NCI-H345 treated with DMSO at 0.1 percent for 48 hours (cell line): ENCODE measurements around the gene VEGFC.

Experiments used
- DNase-seq: peaks from one replicate; lab custom pipeline; 2025; ENCODE audit not compliant: unreplicated experiment; lab: John Stamatoyannopoulos, UW

Gene VEGFC, protein sequence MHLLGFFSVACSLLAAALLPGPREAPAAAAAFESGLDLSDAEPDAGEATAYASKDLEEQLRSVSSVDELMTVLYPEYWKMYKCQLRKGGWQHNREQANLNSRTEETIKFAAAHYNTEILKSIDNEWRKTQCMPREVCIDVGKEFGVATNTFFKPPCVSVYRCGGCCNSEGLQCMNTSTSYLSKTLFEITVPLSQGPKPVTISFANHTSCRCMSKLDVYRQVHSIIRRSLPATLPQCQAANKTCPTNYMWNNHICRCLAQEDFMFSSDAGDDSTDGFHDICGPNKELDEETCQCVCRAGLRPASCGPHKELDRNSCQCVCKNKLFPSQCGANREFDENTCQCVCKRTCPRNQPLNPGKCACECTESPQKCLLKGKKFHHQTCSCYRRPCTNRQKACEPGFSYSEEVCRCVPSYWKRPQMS

DNA sequence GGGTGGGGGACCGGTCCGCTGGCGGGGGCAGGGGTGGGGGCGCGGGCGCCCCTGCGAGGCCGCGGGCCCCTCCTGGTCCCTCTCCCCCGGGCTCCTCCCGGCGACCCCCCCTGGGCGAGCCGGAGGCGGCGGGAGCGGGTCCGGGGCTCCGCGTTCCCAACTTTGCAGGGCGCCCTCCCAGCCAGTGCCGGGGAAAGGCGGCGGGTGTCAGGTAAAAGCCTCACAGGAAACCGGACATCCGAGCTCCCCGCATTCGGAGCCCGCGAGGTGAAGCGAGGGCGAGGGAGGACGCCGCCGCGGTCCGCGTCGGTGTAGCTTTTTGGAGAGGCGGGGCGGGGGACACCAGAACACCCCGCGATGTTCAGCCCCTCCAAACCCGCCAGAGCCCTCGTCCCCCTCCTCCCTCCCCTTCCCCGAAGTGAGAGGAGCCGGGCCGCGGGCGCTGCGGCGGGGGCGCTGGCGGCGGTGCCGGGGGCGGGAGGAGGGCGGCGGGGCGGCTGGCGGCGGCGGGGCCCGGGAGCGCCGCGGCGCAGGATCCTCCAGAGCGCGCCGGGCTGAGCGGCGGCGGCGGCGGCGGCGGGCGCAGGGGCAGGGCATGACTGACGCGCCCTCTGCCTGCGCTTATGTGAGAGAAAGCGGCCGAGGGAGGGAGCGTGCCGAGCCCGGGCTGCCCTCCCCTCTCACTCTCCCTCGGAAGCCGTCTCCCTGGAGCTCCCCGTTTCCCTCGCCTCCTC lies at the start of gene VEGFC:
Gene VEGFC, minus strand, starts transcription at position 597 of the 734 bp plus-strand sequence. CDS start 611 bp downstream, outside the sequence.
- DNase-seq = no peak

DNA sequence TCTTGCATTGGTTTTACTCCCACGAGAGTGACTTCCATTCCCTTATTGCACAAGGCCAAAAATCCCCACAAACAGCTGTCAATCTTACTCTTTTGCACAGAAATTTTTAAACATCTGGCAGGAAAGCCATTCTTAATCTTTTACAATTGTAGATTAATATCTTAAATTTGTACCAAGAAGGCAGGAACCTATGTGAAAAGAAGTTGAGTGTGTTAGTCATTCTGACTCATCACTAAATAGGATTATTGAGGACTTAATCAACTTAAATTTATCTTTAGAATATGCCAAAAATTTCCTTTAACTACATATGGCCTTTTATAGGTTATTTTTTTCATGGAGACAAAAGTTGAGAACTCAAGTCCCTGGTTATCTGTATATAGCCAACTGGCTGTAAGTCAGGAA lies 49.0 kb upstream of the VEGFC start:
- DNase-seq = no peak

DNA sequence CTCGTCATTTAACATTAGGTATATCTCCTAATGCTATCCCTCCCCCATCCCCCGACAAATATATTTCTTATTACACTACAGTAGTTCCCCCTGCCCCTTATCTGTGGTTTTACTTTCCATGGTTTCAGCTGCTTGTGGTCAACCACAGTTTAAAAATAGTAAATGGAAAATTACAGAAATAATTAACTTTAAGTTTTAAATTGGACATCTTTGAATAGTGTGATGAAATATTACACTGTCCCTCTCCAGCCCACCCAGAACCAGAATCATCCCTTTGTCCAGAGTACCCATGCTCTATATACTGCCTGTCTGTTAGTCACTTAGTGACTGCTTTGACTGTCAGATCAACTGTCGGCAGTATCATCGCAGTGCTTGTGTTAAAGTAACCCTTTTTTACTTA lies 47.4 kb upstream of the VEGFC start:
- no peak for DNase-seq

DNA sequence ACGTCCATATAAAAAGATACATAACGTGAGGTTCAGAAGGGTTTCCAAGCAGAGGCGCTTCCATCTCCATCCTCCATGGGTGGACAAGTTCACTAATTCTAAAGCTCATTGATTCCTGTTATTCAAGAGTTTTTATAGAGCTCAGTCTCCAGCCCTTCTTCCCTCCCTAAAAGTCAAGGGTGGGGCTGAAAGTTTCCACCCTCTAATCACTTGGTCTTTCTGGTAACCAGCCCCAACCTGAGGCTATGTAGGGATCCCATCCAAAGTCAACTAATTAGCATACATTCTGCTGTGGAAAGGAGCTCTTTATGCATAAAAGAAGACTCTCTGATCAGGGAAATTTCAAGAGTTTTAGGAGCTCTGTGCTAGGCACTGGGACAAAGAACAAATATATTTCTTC lies 46.9 kb upstream of the VEGFC start:
- DNase-seq = no peak

DNA sequence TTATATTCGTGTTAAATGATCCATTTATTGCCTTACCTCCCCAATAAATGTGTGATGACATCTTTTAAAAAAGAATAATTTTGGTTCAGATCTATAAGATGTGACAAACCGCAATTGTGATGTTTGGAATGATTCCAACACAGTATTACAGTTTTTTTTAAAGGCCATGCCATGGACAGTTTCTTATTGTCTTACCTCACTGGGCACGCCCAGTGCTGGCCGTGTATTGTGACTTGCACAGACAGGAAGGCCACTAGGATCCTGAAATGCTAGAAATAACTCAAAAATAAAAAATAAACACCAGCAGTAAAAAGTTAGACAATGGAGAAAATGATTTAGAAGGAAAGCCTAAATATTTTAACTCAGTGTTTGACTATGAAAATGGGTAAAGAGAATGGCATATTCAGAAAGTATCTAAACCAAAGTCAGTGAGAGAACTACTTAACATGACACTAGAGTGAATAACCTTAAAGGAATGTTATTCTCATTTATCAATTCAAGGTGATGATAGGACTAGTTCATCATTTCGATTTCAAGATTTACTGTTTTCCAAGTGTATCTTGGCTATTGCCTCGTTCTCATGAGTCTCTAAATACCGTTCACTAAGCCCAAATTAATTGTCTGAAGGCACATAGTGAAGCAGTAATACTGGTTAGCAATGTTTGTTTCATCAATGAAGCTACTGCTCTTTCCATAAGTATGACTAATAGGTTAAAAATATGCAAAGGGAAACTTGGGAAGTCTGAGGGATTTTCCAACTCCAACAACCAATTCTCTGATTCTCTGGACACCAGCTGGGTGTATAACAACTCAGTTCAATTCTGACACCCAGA lies 46.1 kb upstream of the VEGFC start:
- DNase-seq = no peak

DNA sequence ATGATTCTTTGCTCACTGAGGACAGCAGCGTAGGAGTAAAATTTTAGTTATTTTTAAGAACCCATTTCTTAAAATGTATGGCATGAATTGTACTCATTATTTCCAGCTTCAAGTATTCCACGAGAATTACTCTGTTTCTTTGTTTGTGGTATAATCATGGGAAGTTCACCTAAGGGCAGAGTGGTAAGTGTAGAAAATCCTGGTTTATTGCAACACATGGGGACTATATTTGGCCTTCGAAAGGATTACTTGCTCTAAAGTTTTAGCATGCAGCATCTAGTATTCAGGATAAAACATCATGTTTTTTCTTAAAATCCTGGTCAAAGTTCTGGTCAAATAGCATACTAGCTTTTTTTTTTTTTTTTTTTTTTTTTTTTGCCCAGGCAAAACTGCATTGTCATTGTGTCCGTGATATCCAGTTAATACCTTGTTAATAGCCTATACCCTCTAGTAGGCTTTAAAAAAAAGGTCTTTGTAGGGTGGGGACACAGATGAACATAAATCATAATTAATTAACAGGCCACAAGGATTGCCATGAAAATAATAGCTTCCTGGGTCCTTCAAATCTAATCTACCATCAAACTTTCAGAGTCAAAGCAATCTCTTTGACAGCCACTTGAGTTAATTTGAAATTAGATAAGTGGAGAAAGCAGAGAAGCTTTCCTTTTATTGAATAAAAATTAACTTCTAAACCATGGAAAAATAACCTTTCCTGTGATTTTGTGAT lies 44.6 kb upstream of the VEGFC start:
- DNase-seq = no peak

DNA sequence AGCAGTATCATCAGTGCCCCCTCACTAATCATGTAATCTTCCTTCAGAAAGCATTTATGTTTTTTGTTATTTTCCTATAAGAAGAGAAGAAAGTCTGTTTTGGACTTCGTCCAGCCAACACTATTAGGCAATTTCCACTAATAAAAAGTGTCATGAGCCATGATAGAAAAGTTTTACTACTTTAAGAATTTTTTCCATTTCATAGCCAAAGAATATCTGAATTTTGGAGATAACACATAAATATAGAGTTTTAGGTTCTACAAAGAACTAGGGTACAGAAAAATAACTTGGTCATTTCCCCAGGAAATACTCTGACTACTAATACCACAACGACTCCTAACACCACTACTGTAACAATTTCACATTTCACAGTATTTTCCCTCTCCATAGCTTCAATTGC lies 41.8 kb upstream of the VEGFC start:
- no peak for DNase-seq

DNA sequence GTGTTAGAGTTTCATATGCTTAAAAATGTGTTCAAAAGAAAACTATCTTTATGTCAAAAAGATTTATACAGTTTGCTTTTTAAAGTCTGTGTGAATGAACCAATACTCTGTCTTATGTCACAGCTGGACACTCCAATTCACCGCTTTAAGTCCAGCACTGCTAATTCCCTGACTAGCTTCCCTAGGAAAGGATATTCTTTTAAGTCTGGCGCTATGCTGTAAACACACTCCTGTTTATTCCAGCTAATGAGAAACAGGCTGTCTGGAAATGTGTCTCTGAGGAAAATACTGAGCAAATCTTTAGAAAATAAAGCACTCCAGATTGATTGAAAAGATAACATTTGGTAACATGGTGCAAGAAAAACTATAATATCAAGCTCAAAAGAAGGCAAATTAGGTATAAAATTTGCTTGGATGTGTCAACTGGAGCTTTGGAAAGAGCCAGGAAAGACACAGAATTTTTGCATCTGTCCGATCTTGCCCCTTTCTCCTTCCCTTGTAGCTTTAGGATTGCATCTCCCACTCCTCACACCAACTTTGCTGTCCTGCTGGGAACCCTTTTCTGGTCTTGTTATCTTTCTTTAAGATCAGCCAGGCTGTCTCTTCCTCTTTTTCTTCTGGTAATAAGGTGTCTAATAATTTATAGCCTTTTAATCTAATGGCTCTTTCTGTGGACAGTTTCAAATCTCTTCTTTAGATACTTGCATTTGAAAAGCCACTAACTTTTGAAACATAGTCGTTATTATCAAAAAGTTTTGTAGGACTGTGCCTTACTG lies 40.9 kb upstream of the VEGFC start:
- DNase-seq = no peak

DNA sequence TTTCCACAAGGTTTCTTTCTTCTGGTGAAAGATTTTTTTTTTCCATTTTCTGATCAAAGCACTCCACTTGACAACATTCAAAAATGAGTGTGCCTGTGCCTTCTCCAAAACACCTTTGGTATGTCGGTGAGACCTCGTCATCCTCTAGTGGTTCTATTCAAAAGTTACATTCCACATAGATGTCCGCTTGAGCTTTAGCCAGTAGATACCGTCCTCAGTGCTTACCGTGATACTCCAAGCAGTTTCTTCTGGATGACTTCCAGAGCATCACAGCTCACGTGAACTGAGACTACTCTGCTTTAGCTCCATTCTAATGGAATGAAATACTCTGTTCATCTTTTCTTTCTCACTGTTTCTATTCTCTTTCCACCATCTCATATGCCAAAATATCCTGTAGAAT lies 38.2 kb upstream of the VEGFC start:
- DNase-seq = no peak

DNA sequence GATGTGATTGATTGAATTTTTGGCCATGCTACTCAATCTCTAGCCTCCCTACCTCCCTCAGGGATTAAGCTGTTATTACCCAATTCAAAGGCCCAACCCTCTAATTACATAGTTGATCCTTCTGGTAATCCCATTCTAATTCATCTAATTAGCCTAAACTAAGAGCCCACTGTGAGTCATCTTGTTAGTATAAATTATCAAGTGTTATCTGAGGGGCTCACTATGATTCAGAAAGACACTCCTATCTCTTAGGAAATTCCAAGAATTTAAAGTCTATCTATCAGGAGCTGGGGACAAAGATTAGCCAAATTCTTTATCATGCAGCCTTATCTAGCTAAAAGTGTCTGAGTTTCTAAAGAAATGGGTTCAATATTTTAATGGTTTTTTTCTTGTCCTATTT lies 32.9 kb upstream of the VEGFC start:
- DNase-seq = no peak

DNA sequence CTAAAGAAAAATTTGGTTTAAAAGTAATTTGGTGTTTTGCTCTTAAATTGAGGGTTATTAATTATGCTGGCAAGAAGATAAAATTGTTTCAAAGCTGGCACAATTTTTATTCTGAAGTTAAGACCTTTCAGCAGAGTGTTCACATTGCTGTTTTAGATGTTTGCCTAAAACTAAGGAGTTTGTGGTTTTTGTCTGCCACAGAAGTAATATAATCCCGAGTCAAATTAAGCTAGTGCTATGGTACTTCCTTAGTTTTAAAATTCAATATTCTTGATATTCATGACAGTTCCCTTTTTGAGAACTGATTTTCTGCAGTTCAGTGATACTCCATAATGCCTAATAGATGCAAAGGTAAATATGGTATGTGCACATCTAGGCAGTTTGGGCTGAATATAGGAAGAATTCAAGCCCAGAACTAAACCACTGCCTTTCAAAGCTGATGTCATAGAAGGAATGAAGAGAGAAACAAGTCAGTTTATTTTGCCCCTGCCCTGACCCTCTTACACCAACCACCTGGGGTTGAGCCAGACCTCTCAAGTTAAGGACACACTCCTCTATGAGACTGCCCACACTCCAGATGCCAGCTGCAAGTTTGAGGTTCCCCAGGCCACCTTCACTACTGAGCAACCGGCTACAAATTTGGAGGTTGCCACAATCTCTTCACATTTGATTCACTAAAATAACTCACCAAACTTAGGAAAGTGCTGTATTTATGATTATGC lies 32.1 kb upstream of the VEGFC start:
- DNase-seq = no peak

DNA sequence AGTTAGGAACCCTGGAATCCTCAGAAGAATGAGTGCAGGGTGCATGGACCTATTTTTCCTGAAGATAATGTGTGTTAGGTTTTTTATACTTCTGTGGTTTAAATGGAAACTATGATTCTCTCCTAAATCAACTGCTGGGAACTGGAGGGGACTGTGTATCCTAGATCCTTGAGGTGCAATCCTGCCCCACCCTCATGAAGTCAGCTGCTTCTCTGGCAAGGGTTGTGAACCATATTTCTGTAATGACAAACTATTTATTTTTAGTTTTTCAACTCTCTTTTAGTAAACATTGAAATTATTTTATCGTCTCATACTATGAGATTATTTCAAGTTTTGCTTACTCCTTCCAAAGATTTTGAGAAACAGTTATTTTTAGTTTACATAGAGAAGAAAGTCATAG lies 25.8 kb upstream of the VEGFC start:
- DNase-seq = no peak

DNA sequence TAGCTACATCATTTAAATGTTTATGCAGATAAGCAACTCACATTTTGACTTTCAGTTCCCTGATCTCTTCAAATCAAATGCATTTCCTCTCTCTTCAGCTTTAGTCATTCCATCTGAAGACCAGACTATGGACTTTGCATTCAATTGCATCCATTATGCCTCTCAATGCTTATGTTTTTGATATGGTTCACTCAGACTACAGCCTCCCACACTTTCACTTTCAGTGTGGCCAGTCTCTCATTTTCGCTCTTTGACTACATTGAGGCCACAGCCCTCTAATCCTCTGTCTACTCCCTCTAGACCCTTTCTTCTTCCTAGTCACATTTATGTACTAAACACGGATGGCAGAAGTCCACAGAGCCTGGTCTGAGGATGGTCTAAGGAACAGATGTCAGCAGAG lies 24.5 kb upstream of the VEGFC start:
- no peak for DNase-seq

DNA sequence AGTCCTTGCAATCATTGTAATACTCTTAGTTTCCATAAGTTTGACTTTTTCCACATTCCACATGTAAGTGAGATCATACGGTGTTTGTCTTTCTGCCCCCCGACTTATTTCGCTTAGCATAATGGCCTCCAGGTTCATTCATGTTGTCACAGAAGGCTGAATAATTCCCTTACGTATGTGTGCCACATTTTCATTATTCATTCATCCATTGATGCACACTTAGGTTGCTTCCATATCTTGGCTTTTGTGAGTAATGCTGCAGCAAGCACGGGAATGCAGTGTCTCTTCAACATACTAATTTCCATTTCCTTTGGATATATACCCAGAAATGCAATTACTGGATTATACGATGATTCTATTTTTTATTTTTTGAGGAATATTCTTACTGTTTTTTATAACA lies 22.0 kb upstream of the VEGFC start:
- no peak for DNase-seq

DNA sequence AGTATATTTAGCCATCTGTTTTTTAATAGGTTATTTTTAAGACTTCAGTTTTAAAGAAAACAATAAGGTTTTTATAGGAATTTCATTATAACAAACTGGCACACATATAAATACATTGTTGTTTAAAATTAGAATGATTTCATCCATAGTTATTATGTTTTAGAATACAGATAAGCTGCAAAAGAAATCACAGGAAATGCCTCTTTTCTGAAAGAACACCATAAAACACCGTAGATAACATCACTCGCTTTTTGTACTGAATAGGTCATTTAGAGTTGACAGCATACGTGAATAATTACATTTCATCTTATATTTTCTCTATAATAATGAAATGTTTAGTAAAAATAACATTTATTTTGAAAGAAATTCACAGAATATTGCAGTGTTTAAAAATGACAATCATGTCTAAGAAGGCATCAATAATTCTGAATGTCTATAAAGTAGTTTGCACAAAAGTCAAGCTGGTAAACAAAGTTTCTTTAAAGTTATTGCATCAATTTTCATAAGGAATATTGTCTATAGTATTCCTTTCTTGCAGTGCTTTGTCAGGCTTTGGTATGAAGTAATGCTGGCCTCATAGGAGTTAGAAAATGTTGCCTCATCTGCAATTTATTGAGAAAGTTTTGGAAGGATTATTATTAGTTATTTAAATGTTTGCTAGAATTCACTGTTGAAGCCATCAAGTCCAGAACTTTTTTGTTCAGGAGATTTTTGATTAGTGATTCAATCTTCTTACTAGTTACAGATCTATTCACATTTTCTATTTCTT lies 17.9 kb upstream of the VEGFC start:
- no peak for DNase-seq

DNA sequence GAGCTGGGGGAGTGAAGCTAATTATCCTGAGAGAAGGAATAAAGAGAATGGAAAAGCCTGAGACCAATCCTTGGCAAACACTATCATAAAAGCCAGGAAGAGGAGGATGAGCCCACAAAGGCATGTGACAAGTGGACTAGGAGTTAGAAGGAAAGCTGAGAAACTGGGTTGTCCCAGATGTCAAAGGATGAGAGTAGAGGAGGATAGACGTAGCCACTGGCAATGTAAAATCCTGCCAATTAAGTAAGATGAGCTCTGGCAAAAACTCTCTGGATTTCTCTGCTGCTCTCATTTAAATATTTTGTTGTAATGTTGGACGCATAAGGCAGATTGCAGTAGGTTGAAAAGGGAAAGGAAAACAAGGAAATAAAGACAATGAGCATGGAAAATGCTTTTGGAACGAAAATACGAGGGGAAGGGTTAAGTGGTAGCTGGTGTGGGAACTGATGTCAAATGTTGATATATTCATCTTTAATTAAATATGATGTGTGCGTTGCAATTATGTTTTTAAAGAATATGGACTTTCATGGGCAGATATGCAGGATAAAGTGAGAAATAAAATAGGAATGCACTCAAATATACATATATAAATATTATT lies 14.2 kb upstream of the VEGFC start:
- no peak for DNase-seq

DNA sequence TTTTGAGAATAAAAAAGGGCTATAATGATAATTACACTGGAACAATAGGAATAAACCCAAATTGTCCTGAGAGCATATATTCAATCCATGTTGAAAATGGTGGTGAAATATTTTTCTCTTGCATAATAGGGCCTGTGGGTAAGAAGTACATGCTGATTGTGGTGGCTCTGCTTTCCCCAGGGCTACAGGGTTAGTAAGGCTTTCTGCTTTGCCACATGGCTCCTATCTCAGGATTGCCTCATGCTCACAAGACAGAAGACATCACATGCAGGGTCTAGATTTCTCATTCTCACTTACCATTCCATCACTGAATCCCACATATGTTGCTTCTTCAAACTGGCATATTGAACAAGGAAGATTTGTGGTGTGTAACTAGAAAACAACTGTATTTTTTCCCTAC lies 12.4 kb upstream of the VEGFC start:
- no peak for DNase-seq

DNA sequence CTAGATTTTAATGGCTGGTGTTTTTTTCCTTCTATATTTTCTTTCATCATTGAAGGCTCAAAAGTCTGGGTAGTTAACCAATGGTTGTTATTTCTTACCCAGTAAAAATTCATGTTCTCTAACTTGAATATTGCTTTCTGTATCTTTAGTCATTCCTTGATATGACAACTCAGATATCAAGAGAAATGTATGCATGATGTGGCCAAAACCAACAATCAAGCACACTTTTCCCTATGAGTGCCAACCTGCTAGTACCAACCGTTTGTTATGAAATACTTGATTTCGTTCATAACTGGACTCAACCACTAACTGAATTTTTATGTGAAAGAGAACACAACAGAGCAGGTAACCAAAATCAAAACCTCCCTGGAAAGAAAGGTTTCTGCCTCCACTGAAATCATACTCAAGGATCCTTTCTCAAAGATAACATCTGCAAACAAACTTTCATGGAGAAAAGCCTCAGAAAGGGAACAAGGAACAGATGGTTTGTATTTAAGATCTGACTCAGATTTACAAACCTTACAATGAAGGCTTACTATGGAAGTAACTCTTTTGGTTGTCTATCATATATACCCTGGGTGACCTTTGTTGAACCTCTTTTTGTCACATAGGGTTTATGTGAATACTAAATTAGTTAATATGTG lies 8.3 kb upstream of the VEGFC start:
- DNase-seq = no peak
